A673 (cell line): ENCODE measurements around the gene CYTL1. TPM values are rescaled to one million over a fixed set of nuclear protein-coding genes. Genes with fewer than 3 reads are reported as not detected.

Source experiments
- BruUV-seq: library from RNA; stranded (reverse); fragments of 400-500 nt; replicated peaks from 2 replicates; lab custom pipeline; 2021; lab: Mats Ljungman, UMichigan
- CTCF ChIA-PET: fragments of 300-600 bp; sonication (Branson Sonifier 250); formaldehyde crosslinking; loops from one replicate; lab custom pipeline; 2022; ENCODE audit warnings: antibody characterized with exemption; lab: Charles Lee
- POLR2A ChIA-PET: fragments of 300-600 bp; sonication (Branson Sonifier 250); formaldehyde crosslinking; loops from one replicate; lab custom pipeline; 2022; ENCODE audit warnings: antibody characterized with exemption; ENCODE audit not compliant: low non-redundant PET; lab: Charles Lee
- DNase-seq: peaks from one replicate; pipeline ENCODE4 v3.0.0-alpha.2; 2015; ENCODE audit warnings: low spot score
- H3K27ac ChIP-seq: fragments of 200-600 bp; sonication (generic); 2 replicates; pipeline ENCODE4 v1.5.1; 2016; ENCODE audit warnings: mixed run types, low read depth, mild to moderate bottlenecking, mixed read lengths, antibody characterized with exemption, low read length; ENCODE audit not compliant: poor library complexity, severe bottlenecking
- H3K27me3 ChIP-seq: fragments of 200-600 bp; sonication (generic); replicated peaks from 2 replicates; pipeline ENCODE4 v1.6.1; 2017; ENCODE audit warnings: mixed run types, low read depth, mild to moderate bottlenecking, mixed read lengths, antibody characterized with exemption, low read length; ENCODE audit not compliant: insufficient read depth, poor library complexity
- H3K36me3 ChIP-seq: fragments of 200-600 bp; sonication (generic); 2 replicates; pipeline ENCODE4 v1.6.1; 2016; ENCODE audit warnings: mixed run types, mild to moderate bottlenecking, mixed read lengths, antibody characterized with exemption, low read length; ENCODE audit not compliant: insufficient read depth, poor library complexity, severe bottlenecking
- H3K4me1 ChIP-seq: fragments of 200-600 bp; sonication (generic); 2 replicates; pipeline ENCODE4 v1.6.1; 2017; ENCODE audit warnings: mixed run types, mild to moderate bottlenecking, mixed read lengths, antibody characterized with exemption, low read length; ENCODE audit not compliant: insufficient read depth, poor library complexity, severe bottlenecking
- H3K4me3 ChIP-seq: fragments of 200-600 bp; sonication (generic); 2 replicates; pipeline ENCODE4 v1.5.1; 2016; ENCODE audit warnings: low read depth, mixed run types, mild to moderate bottlenecking, mixed read lengths, low read length; ENCODE audit not compliant: poor library complexity, severe bottlenecking
- H3K9me3 ChIP-seq: fragments of 200-600 bp; sonication (generic); 2 replicates; pipeline ENCODE4 v1.6.1; 2016; ENCODE audit warnings: mixed run types, low read depth, mild to moderate bottlenecking, mixed read lengths, antibody characterized with exemption, low read length; ENCODE audit not compliant: poor library complexity, severe bottlenecking
- CTCF ChIP-seq: fragments of 300-800, 200-600 bp; sonication (generic); conservative IDR thresholded peaks from 2 replicates; pipeline ENCODE4 v1.5.1; 2017; ENCODE audit warnings: low read depth, mild to moderate bottlenecking, antibody characterized with exemption, low read length, moderate library complexity, mixed read lengths
- EZH2 ChIP-seq: fragments of 200-600 bp; sonication (generic); IDR thresholded peaks from 2 replicates; pipeline ENCODE4 v1.6.1; 2017; ENCODE audit warnings: borderline replicate concordance, low read depth, mild to moderate bottlenecking, mixed read lengths, antibody characterized with exemption, low read length; ENCODE audit not compliant: poor library complexity, severe bottlenecking
- intact Hi-C: fragments of 100-400 bp; cut with micrococcal nuclease; formaldehyde crosslinking; loops from one replicate; pipeline ENCODE4 v1.10.0; 2022; ENCODE audit not compliant: unreplicated experiment
- total RNA-seq: library from RNA; stranded (reverse); gene quantifications from 2 replicates; pipeline ENCODE4 v1.2.3, GENCODE V29; 2021

The CYTL1 gene
- total RNA-seq, 1 experiment from 2014 or later = 7.5 TPM

GRCh38 chr4:5052204-5052702 is 33.0 kb upstream of the CYTL1 start:
- DNase-seq = no peak
- intact Hi-C loops = loop anchor here (5.0 to 10.0 kb wide), 4 partner anchors 90 to 925 kb away; no protein-coding TSS in a partner anchor
- no TSS peak for BruUV-seq
- no peaks in the 10 kb centered on the region for H3K36me3 ChIP-seq
- H3K27ac ChIP-seq = peak overlapping the region; percentile 49
- POLR2A ChIA-PET = no interaction called here
- TF ChIP-seq CTCF (no peak), EZH2 (no peak)
- H3K9me3 ChIP-seq = no peaks in the 10 kb centered on the region
- H3K4me1 ChIP-seq = peaks cover 5% of the 10 kb centered on the region
- H3K4me3 ChIP-seq = peak overlapping the region; percentile 62
- peaks cover 5% of the 10 kb centered on the region for H3K27me3 ChIP-seq
- CTCF ChIA-PET = no interaction called here

GRCh38 chr4:5051278-5052203 is 32.3 kb upstream of the CYTL1 start, which contains the start of gene STK32B:
Gene STK32B (plus strand): TSS chr4:5051480.
- Histone ChIP-seq H3K27me3 (peaks cover 5% of the 10 kb centered on the region), H3K9me3 (no peaks in the 10 kb centered on the region), H3K4me3 (peak within 1 kb of the TSS; percentile 62), H3K36me3 (no peaks in the 10 kb centered on the region), H3K27ac (peak within 1 kb of the TSS; percentile 49), H3K4me1 (peaks cover 5% of the 10 kb centered on the region)
- TF ChIP-seq CTCF (no peak), EZH2 (no peak)
- DNase-seq = peak; percentile 84
- ChIA-PET CTCF (interaction anchor here (0.9 to 2.1 kb wide), 2 partner anchors 328 to 408 kb away, joined by 3 to 19 read pairs; no protein-coding TSS in a partner anchor), POLR2A (interaction anchor here (0.5 to 0.9 kb wide), 3 partner anchors 9 to 753 kb away, joined by 3 to 18 read pairs (median 3); no protein-coding TSS in a partner anchor)
- intact Hi-C loops = loop anchor here (2.0 to 10.0 kb wide), 6 partner anchors 91 to 926 kb away; no protein-coding TSS in a partner anchor
- no TSS peak for BruUV-seq

GRCh38 chr4:5050520-5051277 is 31.4 kb upstream of the CYTL1 start:
- Histone ChIP-seq H3K36me3 (no peaks in the 10 kb centered on the region), H3K4me3 (peak overlapping the region; percentile 62), H3K9me3 (no peaks in the 10 kb centered on the region), H3K27ac (peak overlapping the region; percentile 49), H3K27me3 (peaks cover 5% of the 10 kb centered on the region), H3K4me1 (peaks cover 5% of the 10 kb centered on the region)
- TF ChIP-seq EZH2 = no peak
- peak; percentile 87 for TF ChIP-seq CTCF
- DNase-seq = peak; percentile 91
- CTCF ChIA-PET = interaction anchor here (0.5 to 2.1 kb wide), 5 partner anchors 329 to 702 kb away, joined by 3 to 19 read pairs (median 3); no protein-coding TSS in a partner anchor
- POLR2A ChIA-PET = interaction anchor here (0.7 to 0.9 kb wide), 2 partner anchors 114 to 754 kb away, joined by 3 read pairs; no protein-coding TSS in a partner anchor
- intact Hi-C loops = loop anchor here (1.0 to 10.0 kb wide), 8 partner anchors 92 to 927 kb away; no protein-coding TSS in a partner anchor
- no TSS peak for BruUV-seq
